ENCODE measurements around the gene ZHX3. TPM values are rescaled to one million over a fixed set of nuclear protein-coding genes. Genes with fewer than 3 reads are reported as not detected.

Gene ZHX3
- total and polyA plus RNA-seq, 5 experiments from 2014 or later: 3.3 to 14.4 (median 10.4) TPM

DNA sequence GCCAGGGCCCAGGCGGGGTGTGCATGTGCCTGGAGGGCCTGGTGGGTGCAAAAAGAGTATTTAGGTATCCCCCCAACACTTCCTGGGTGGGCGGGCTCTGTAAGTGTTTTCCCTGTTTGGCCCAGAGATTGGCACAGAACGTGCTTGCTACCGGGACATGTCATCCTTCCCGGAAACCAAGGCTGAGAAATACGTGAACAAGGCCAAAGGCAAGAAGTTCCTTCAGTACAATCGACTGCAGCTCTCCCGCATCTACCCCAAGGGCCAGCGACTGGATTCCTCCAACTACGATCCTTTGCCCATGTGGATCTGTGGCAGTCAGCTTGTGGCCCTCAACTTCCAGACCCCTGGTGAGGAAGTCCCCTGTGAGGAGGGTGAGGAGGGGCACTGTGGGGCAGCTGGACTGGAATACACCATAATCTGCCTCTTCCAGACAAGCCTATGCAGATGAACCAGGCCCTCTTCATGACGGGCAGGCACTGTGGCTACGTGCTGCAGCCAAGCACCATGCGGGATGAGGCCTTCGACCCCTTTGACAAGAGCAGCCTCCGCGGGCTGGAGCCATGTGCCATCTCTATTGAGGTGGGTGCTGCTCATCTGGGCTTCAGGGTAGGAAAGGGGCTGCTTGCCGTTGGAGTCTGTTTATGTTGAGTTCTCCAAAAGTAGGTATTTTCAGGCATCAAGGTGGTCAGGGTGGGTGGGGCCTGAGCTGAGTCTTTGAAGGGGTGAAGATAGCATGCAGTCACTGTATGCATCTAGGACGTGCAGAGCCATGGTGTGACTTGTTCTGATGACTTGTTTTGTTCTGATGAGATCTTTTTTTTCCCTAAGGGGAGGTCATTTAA is 145.0 kb downstream of the ZHX3 start:
- peaks cover 0 to 90% (median 6%) of the 10 kb centered on the region in 3 donors for H3K36me3 Mint-ChIP-seq
- POLR2A ChIA-PET: interaction anchor here (0.5 to 7.5 kb wide), 5 partner anchors 16 to 168 kb away, joined by 3 to 83 read pairs (median 4); partner anchors contain the start of genes LPIN3 and PLCG1
- DNase-seq (peak in 1 of 10 donors; percentile 18), ATAC-seq (peak; percentile 49 to 51)
- no peaks in the 10 kb centered on the region for H3K9me3 Mint-ChIP-seq
- peak overlapping the region; percentile 80 to 96 (median 90) for H3K27ac Mint-ChIP-seq
- peak overlapping the region in 3 of 10 donors; percentile 11 to 50 (median 26) for H3K4me3 Mint-ChIP-seq
- H3K4me1 Mint-ChIP-seq: peaks cover 31 to 58% (median 45%) of the 10 kb centered on the region in 4 donors
- H3K27me3 Mint-ChIP-seq: peaks cover 0 to 2% (median 0%) of the 10 kb centered on the region in 5 donors

DNA sequence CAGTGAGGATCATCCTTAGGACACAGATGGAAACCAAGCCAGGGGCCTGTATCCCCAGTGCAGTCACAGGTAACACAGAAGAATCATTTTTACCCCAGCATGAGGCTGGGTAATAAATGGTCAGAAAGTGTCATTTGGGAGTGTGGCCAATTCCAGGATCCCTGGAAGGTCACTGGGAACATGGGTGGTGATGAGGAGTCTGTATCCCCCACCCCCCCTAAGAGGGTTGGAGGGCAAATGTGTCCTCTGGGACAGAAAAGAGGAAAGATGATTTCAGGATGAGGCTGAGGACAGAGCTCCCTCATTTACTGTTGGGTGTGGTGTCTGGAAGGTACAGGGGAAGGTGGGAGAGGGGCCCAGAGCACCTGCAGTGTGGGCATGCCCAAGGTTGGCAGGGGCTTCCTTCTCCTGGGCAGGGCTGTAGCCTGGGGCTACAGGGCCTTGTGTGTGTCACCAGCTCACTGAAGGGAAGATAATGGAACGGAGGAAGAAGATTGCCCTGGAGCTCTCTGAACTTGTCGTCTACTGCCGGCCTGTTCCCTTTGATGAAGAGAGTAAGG is 145.7 kb downstream of the ZHX3 start:
- Mint-ChIP-seq H3K4me3 (peak overlapping the region in 3 of 10 donors; percentile 18 to 22 (median 19)), H3K9me3 (no peaks in the 10 kb centered on the region), H3K27me3 (peaks cover 0 to 2% (median 0%) of the 10 kb centered on the region in 5 donors), H3K27ac (peak overlapping the region; percentile 80 to 96 (median 90)), H3K36me3 (peaks cover 0 to 96% (median 12%) of the 10 kb centered on the region in 3 donors), H3K4me1 (peaks cover 38 to 65% (median 51%) of the 10 kb centered on the region in 4 donors)
- POLR2A ChIA-PET: interaction anchor here (0.5 to 7.5 kb wide), 3 partner anchors 15 to 187 kb away, joined by 3 to 83 read pairs (median 59); partner anchors contain the start of gene PLCG1
- ATAC-seq (no peak), DNase-seq (peak in 1 of 10 donors; percentile 13)

DNA sequence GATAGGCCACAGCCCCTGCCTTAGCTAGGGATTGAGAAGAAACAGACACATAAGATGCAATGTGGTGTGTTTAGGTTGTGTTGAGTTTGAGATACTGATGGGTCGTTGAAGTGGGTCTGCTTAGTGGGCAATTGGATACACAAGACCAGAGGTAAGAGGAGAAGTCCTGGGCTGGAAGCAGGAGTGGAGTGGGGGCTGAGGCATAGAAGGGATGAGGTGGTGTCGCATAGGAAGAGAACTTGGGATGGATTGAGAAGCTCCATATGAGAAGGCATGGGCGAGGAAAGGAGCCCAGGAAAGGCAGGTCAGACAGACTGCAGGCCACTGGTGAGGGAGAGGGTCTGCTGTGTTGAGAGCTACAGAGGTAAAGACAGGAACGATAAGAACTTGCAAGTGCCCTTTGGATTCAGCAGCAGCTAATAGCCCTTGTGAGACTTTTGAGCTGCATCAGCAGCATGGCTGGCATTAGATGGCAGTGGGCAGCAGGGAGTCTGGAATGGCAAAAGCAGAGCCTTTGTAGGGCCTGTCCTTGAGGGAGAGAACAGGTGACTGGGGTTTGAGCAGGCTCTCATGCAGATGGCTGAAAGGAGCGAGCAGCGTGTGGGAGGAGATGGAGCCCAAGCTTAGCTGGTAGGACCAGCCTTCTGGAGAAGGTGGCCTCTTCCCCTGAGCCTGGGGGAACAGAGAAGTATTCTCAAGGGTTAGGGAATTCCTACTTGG is 147.0 kb downstream of the ZHX3 start:
- Mint-ChIP-seq H3K27ac (peak overlapping the region; percentile 80 to 96 (median 90)), H3K4me3 (peak overlapping the region in 2 of 10 donors; percentile 19 to 50), H3K36me3 (peaks cover 0 to 95% (median 20%) of the 10 kb centered on the region in 3 donors), H3K27me3 (peaks cover 0 to 2% (median 0%) of the 10 kb centered on the region in 5 donors), H3K9me3 (no peaks in the 10 kb centered on the region), H3K4me1 (peaks cover 40 to 73% (median 54%) of the 10 kb centered on the region in 4 donors)
- DNase-seq (no peak), ATAC-seq (no peak)
- POLR2A ChIA-PET: interaction anchor here (0.6 to 22.6 kb wide), 5 partner anchors 8 to 30 kb away, joined by 3 to 734 read pairs (median 6); partner anchors contain the start of gene PLCG1

DNA sequence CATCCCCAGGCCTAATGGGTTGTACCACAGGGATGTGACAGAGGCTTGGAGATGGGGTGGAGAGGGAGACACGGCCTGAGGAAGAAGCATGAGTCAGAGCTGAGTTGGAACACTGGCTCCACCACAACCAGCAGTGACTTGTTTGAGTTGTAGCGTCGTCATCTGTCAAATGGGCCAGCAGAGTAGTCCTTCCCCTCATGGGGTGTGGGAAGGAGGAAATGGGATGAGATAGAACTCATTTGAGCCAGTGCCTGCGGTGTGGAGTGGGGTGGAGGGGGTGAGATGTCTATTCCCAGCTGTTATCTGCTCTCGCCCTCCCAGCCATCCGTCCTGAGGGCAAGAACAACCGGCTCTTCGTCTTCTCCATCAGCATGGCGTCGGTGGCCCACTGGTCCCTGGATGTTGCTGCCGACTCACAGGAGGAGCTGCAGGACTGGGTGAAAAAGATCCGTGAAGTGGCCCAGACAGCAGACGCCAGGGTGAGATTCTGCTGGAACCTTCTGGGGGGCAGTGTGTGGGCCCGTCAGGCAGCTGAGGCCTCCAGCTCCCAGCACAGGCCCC is 147.7 kb downstream of the ZHX3 start:
- ATAC-seq (no peak), DNase-seq (no peak)
- Mint-ChIP-seq H3K27ac (peak overlapping the region; percentile 79 to 96 (median 90)), H3K4me1 (peaks cover 38 to 75% (median 55%) of the 10 kb centered on the region in 4 donors), H3K27me3 (peaks cover 0 to 2% (median 0%) of the 10 kb centered on the region in 5 donors), H3K4me3 (no peak overlapping the region), H3K36me3 (peaks cover 0 to 97% (median 23%) of the 10 kb centered on the region in 3 donors), H3K9me3 (no peaks in the 10 kb centered on the region)
- POLR2A ChIA-PET: interaction anchor here (0.6 to 22.6 kb wide), 5 partner anchors 8 to 30 kb away, joined by 3 to 734 read pairs (median 6); partner anchors contain the start of gene PLCG1

DNA sequence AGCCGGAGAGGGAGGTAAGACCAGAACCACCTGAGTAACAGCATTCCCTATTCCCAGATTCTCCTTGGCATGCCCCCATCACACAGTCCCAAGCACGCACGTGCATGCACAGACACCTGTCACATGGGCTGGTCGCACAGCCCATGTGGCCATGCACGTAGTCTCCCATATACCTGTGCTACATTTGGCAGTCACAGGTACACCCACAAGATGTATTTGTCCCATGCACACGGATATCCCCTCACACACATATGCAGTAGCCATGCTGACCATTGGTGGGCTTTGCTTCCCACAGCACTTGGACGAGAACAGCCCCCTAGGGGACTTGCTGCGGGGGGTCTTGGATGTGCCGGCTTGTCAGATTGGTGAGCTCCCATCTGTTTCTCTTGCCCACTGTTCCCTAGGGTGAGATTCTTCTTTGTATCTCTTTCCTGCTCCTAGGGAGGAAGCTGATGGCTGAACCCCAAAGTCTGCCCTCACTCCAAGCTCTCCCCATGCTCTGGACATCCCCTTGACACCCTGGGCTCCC is 148.3 kb downstream of the ZHX3 start:
- peak overlapping the region in 1 of 10 donors; percentile 29 for H3K4me3 Mint-ChIP-seq
- POLR2A ChIA-PET: interaction anchor here (1.5 to 22.6 kb wide), 4 partner anchors 11 to 29 kb away, joined by 3 to 734 read pairs (median 44); partner anchors contain the start of gene PLCG1
- no peaks in the 10 kb centered on the region for H3K9me3 Mint-ChIP-seq
- ATAC-seq (no peak), DNase-seq (no peak)
- peaks cover 4 to 97% (median 26%) of the 10 kb centered on the region in 3 donors for H3K36me3 Mint-ChIP-seq
- H3K4me1 Mint-ChIP-seq: peaks cover 36 to 72% (median 54%) of the 10 kb centered on the region in 4 donors
- H3K27me3 Mint-ChIP-seq: peaks cover 0 to 2% (median 0%) of the 10 kb centered on the region in 5 donors
- H3K27ac Mint-ChIP-seq: peak overlapping the region; percentile 13 to 96 (median 79)

DNA sequence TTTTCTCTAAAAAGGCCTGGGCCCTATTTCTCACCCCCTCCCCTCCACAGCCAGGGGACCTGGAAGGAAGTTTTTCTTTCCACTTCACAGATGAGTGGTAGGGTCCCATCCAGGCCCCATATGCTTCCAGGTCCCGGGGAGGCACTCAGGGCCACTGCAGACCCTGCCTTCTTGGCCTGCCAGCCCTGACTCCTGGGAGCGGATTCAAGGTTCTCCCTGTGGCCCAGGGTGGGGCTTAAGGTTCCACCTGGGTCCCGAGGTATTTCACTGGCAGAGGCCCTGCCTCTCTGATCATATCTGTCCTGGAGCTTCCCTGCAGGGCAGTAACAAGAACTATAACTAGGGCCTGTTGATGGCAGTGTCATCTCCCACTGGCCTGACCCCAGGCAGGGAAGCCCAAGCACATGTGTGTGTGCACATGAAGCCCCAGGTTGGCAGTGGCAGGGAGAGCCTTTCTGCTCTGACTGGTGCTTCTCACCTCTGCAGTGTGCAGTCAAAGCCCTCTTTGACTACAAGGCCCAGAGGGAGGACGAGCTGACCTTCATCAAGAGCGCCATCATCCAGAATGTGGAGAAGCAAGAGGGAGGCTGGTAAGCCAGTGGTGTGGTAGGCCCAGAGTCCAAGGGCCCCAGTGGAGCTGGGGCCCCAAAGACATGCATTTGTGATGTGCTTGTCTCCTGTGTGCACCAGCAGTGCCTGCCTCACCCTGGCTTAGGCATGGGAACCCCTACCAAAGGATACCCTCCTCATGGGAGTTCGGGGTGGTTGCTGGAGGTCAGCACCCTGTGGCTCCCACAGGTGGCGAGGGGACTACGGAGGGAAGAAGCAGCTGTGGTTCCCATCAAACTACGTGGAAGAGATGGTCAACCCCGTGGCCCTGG is 149.0 kb downstream of the ZHX3 start:
- Mint-ChIP-seq H3K36me3 (peaks cover 6 to 98% (median 32%) of the 10 kb centered on the region in 3 donors), H3K9me3 (no peaks in the 10 kb centered on the region), H3K27me3 (peaks cover 0 to 2% (median 0%) of the 10 kb centered on the region in 5 donors), H3K27ac (peak overlapping the region; percentile 24 to 94 (median 84)), H3K4me3 (no peak overlapping the region), H3K4me1 (peaks cover 39 to 77% (median 58%) of the 10 kb centered on the region in 4 donors)
- POLR2A ChIA-PET: interaction anchor here (0.8 to 22.6 kb wide), 3 partner anchors 12 to 37 kb away, joined by 3 to 734 read pairs (median 83); partner anchors contain the start of gene PLCG1
- DNase-seq (no peak), ATAC-seq (no peak)

DNA sequence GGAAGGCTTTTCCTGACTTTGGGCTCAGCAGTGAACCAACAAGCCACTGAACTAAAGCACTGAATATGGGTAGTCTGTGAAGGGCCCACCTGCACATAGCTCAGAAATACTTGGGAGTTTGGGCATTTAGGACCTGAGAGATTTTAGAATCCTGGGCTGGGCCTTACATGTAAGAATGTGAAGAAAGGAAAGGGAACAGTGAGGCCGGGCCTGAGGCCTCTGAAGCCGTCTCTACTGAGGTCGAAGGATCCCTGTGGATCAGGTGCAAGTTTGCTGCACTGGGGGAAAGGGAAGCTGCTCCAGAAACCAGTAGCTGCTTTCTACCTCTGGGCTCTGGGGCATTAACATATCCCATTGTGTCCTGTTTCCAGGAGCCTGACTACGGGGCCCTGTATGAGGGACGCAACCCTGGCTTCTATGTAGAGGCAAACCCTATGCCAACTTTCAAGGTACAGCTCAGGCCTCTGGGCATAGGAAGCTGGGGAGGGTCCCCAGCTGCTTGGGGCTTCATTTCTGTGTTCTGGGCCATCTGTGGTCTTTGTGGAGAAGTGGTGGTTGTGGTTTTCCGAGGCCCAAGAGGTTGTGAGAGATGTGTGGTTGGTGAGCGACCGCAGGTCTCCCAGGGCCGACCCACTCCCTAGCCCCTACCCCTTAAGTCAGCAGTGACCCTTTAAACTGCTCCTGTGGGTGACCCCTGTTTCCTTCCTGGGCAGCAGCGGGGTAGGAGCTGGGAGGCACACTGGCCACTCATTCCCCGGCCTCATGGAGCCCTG is 149.9 kb downstream of the ZHX3 start:
- Mint-ChIP-seq H3K36me3 (peaks cover 6 to 98% (median 32%) of the 10 kb centered on the region in 3 donors), H3K27me3 (peaks cover 0 to 2% (median 0%) of the 10 kb centered on the region in 5 donors), H3K4me3 (peak overlapping the region in 1 of 10 donors; percentile 54), H3K9me3 (no peaks in the 10 kb centered on the region), H3K4me1 (peaks cover 36 to 77% (median 58%) of the 10 kb centered on the region in 4 donors), H3K27ac (peak overlapping the region; percentile 78 to 96 (median 88))
- ATAC-seq (no peak), DNase-seq (no peak)
- POLR2A ChIA-PET: interaction anchor here (0.6 to 22.6 kb wide), 4 partner anchors 11 to 445 kb away, joined by 3 to 734 read pairs (median 43); partner anchors contain the start of gene PLCG1

DNA sequence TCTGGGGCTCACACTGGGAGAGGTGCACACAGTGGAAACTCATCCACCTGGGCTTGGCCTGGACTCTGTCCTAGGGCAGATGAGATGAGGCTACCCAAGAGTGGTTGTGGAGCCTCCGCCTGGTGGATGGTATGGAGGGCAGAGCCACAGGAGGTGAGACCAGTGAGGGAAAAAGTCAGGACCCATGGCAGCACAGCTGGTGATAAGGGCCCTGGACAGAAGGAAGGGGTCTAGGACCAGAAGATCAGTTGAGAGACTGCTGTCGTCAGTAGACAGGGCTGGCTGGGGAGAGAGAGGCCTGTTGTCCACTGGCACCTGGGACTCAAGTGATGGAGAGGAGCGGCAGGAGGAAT is 150.4 kb downstream of the ZHX3 start:
- DNase-seq: no peak
- H3K27me3 Mint-ChIP-seq: peaks cover 0 to 2% (median 0%) of the 10 kb centered on the region in 5 donors
- H3K27ac Mint-ChIP-seq: peak overlapping the region; percentile 78 to 96 (median 88)
- H3K4me3 Mint-ChIP-seq: peak overlapping the region in 4 of 10 donors; percentile 12 to 54 (median 19)
- H3K9me3 Mint-ChIP-seq: no peaks in the 10 kb centered on the region
- POLR2A ChIA-PET: interaction anchor here (0.6 to 22.6 kb wide), 3 partner anchors 10 to 445 kb away, joined by 3 to 734 read pairs (median 83); partner anchors contain the start of gene PLCG1
- peaks cover 6 to 99% (median 34%) of the 10 kb centered on the region in 3 donors for H3K36me3 Mint-ChIP-seq
- ATAC-seq: no peak
- H3K4me1 Mint-ChIP-seq: peaks cover 35 to 77% (median 60%) of the 10 kb centered on the region in 4 donors

DNA sequence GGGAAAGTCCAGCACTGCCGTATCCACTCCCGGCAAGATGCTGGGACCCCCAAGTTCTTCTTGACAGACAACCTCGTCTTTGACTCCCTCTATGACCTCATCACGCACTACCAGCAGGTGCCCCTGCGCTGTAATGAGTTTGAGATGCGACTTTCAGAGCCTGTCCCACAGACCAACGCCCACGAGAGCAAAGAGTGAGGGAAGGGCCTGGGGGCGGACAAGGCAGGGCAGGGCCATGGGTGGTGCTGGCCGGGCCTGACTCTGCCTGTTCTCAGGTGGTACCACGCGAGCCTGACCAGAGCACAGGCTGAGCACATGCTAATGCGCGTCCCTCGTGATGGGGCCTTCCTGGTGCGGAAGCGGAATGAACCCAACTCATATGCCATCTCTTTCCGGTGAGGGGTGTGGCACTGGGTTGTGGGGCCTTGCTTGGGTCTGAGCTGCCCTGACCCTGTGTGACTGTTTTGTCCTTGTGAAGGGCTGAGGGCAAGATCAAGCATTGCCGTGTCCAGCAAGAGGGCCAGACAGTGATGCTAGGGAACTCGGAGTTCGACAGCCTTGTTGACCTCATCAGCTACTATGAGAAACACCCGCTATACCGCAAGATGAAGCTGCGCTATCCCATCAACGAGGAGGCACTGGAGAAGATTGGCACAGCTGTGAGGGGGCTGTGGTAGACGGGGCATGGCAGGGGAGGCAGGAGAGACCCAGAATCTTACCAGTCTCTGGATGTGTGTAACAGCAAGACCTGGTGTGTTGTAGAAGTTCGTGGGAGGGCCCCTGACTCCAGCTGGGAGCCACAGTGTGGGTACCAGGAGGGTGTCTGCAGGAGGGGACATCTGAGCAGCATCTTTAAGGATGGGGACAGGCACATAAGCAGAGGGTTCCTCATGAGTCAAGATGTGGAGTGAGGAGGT is 151.1 kb downstream of the ZHX3 start:
- H3K4me3 Mint-ChIP-seq: peak overlapping the region in 6 of 10 donors; percentile 6 to 34 (median 19)
- peaks cover 6 to 98% (median 34%) of the 10 kb centered on the region in 3 donors for H3K36me3 Mint-ChIP-seq
- no peaks in the 10 kb centered on the region for H3K9me3 Mint-ChIP-seq
- peaks cover 0 to 2% (median 0%) of the 10 kb centered on the region in 5 donors for H3K27me3 Mint-ChIP-seq
- DNase-seq (no peak), ATAC-seq (no peak)
- H3K4me1 Mint-ChIP-seq: peaks cover 35 to 76% (median 60%) of the 10 kb centered on the region in 4 donors
- POLR2A ChIA-PET: interaction anchor here (0.6 to 22.6 kb wide), 3 partner anchors 9 to 446 kb away, joined by 3 to 734 read pairs (median 83); partner anchors contain the start of gene PLCG1
- peak overlapping the region; percentile 81 to 96 (median 88) for H3K27ac Mint-ChIP-seq
